HUES64 (cell line): ENCODE results near the gene UBXN6.

Experiments
- H3K27ac ChIP-seq: 2 replicates; pipeline ENCODE4 v1.7.0; 2013; ENCODE audit warnings: low read depth, low read length, inconsistent platforms
- H3K27me3 ChIP-seq: 2 replicates; pipeline ENCODE4 v1.6.1; 2013; ENCODE audit warnings: mild to moderate bottlenecking, low read length; ENCODE audit not compliant: insufficient read depth
- H3K36me3 ChIP-seq: 2 replicates; pipeline ENCODE4 v1.6.1; 2013; ENCODE audit warnings: mild to moderate bottlenecking, low read length; ENCODE audit not compliant: insufficient read depth
- H3K4me1 ChIP-seq: 2 replicates; pipeline ENCODE4 v1.6.1; 2013; ENCODE audit warnings: mild to moderate bottlenecking, low read length, moderate library complexity; ENCODE audit not compliant: insufficient read depth
- H3K4me3 ChIP-seq: 2 replicates; pipeline ENCODE4 v1.5.1; 2013; ENCODE audit warnings: mild to moderate bottlenecking, low read length, moderate library complexity
- H3K9ac ChIP-seq: 2 replicates; pipeline ENCODE4 v1.6.1; 2013; ENCODE audit warnings: mild to moderate bottlenecking, low read depth, low read length
- H3K9me3 ChIP-seq: 2 replicates; pipeline ENCODE4 v1.6.1; 2013; ENCODE audit warnings: low read depth, low read length; ENCODE audit not compliant: insufficient read depth
- WGBS: fragments of 150-250, 120-280 bp; methylation state at CpG from one replicate; pipeline ENCODE4 v1.1.7; 2013; ENCODE audit warnings: missing lambda C conversion rate; 5-methylcytosine and 5-hydroxymethylcytosine counted together

Gene UBXN6

GRCh38 chr19:4492337-4493103, 34.9 kb upstream of the UBXN6 start:
- Histone ChIP-seq H3K4me3 (no peak overlapping the region), H3K36me3 (peaks cover 84% of the 10 kb centered on the region), H3K27ac (no peak overlapping the region), H3K9me3 (no peaks in the 10 kb centered on the region), H3K27me3 (no peaks in the 10 kb centered on the region), H3K9ac (no peak overlapping the region), H3K4me1 (no peaks in the 10 kb centered on the region)
- WGBS: 87% methylated on average over 3 of the region's 3 CpGs

- no peaks in the 10 kb centered on the region for H3K27me3 ChIP-seq
- no peak overlapping the region for H3K27ac ChIP-seq
- 96% methylated on average over 21 of the region's 21 CpGs for WGBS
- no peaks in the 10 kb centered on the region for H3K4me1 ChIP-seq
- no peaks in the 10 kb centered on the region for H3K9me3 ChIP-seq
- no peak overlapping the region for H3K9ac ChIP-seq
- peaks cover 83% of the 10 kb centered on the region for H3K36me3 ChIP-seq
- no peak overlapping the region for H3K4me3 ChIP-seq
Observed at GRCh38 chr19:4491446-4491845, 33.9 kb upstream of the UBXN6 start.

DNA sequence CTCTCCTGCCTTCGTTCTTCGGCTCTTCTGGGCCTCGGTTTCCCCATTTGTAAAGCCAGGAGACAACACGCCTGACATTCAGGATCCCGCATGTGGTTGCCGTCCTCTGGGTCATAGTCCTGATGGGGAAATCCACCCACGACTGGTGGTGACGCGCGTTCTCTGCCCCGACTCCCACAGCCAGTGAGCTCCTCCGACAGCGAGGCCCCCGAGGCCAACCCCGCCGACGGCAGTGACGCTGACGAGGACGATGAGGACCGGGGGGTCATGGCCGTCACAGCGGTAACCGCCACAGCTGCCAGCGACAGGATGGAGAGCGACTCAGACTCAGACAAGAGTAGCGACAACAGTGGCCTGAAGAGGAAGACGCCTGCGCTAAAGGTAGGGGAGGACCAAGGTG, 30.9 kb upstream of the UBXN6 start:
- WGBS: 96% methylated on average over 29 of the region's 29 CpGs
- no peak overlapping the region for H3K27ac ChIP-seq
- H3K9me3 ChIP-seq: no peaks in the 10 kb centered on the region
- H3K27me3 ChIP-seq: no peaks in the 10 kb centered on the region
- peaks cover 68% of the 10 kb centered on the region for H3K36me3 ChIP-seq
- H3K4me3 ChIP-seq: no peak overlapping the region
- H3K9ac ChIP-seq: no peak overlapping the region
- H3K4me1 ChIP-seq: no peaks in the 10 kb centered on the region

DNA sequence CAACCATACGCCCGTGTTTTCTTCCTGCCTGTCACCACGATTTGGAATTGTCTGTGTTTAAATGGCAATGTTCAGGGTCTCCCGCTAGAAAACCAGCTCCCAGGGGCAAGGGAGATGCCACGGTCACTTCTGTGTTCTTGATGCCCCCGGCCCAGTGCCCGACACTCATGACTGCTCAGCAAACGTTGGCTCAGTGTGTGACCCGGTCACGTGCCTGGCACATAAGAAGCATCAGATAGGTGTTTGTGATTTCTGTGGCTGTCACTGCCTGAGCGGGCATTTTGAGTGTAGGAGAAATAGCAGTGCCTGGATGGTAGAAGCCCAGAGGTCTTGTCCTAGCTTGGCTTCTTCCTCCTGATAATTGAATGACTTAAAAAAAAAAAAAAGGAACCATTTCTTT, 30.0 kb upstream of the UBXN6 start:
- H3K4me1 ChIP-seq: no peaks in the 10 kb centered on the region
- no peaks in the 10 kb centered on the region for H3K9me3 ChIP-seq
- no peaks in the 10 kb centered on the region for H3K27me3 ChIP-seq
- H3K4me3 ChIP-seq: no peak overlapping the region
- no peak overlapping the region for H3K27ac ChIP-seq
- no peak overlapping the region for H3K9ac ChIP-seq
- 92% methylated on average over 11 of the region's 11 CpGs for WGBS
- peaks cover 67% of the 10 kb centered on the region for H3K36me3 ChIP-seq

DNA sequence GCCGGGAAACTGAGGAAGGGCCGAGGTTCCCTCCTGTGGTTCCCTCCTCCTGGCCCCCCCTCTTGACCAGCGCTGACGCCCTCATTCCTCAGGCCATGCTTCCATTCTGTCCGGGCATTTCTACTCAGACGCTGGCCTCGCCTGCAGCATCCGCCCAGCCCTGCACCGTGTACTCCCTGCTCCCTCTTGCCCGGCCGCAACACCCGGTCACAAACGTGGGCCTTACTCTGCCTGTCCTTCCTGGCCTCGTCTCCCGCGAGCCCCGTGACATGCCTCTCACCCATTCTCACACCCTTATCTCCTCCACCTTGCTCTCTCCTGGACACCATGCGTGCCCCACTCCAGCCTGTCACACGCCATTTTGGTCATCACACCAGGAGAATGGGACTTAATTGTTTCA, 25.8 kb upstream of the UBXN6 start:
- Histone ChIP-seq H3K27ac (no peak overlapping the region), H3K4me1 (no peaks in the 10 kb centered on the region), H3K36me3 (peaks cover 43% of the 10 kb centered on the region), H3K4me3 (no peak overlapping the region), H3K9me3 (no peaks in the 10 kb centered on the region), H3K9ac (no peak overlapping the region), H3K27me3 (no peaks in the 10 kb centered on the region)
- WGBS: 97% methylated on average over 19 of the region's 19 CpGs

DNA sequence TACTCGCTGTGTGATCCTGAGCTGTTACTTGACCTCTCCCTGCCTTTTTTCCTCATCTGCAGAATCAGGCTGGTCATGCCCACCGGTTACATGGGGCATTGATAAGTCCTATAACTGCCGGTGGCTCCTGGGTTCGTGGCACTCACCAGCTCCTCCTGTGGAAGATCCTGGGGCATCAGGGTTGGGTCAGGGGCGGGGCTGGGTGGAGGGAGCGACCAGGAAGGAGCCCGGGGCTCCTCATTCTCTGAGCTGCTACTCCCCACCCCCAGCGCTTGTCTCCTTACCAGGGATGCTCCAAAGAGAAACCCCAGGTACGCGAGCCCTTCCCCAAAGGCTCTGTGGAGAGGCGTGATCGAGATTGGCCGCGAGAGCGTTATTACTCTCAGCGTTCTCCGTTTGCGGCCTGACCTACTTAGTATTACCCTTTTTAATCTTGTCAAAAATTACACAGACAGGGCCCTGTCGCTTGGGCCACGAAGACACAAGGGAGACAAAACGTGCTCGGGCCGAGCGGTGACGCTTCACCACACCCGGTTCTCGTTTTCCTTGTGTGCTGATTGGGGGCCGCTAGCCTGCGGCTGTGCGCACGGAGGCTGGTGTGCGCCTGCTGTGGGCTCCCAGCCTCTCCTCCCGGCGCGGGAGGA, 25.2 kb upstream of the UBXN6 start:
- Histone ChIP-seq H3K4me1 (no peaks in the 10 kb centered on the region), H3K9ac (no peak overlapping the region), H3K36me3 (peaks cover 42% of the 10 kb centered on the region), H3K27ac (no peak overlapping the region), H3K9me3 (no peaks in the 10 kb centered on the region), H3K4me3 (no peak overlapping the region), H3K27me3 (no peaks in the 10 kb centered on the region)
- 94% methylated on average over 35 of the region's 35 CpGs for WGBS

- Histone ChIP-seq H3K36me3 (peaks cover 32% of the 10 kb centered on the region), H3K9me3 (no peaks in the 10 kb centered on the region), H3K4me3 (no peak overlapping the region), H3K27me3 (no peaks in the 10 kb centered on the region), H3K4me1 (peaks cover 3% of the 10 kb centered on the region; the same call in 1 of the 2 replicates), H3K27ac (no peak overlapping the region), H3K9ac (no peak overlapping the region)
- 89% methylated on average over 16 of the region's 16 CpGs for WGBS
Observed at GRCh38 chr19:4477034-4477801, 19.6 kb upstream of the UBXN6 start.

DNA sequence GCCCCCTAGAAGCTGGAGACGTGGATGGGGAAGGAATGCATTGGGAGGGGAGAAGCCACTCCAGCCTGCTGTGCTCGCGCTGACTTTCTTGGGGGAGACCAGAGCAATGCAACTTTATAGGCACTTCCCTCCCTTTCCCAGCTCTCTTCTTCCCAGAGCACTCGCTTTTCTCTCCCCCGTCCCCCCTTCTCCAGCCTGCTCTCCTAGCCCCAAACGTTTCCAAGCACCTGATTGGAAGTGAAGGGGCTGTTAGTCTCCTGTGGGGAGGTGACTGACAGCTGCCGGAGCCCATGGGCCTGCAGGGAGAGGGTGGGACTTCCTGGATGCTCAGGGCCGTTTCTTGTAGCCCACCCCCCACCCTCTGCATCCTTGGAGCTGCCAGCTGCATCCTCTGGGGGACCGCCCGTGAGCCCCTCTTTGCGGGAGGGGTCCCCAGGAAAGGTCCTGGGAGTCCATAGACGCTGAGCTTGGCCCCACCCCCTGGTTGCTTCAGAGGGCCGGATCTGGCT, 17.0 kb upstream of the UBXN6 start:
- H3K4me3 ChIP-seq: peak overlapping the region; percentile 54
- peaks cover 31% of the 10 kb centered on the region for H3K36me3 ChIP-seq
- peak overlapping the region; percentile 64 for H3K27ac ChIP-seq
- peak overlapping the region; percentile 50; the same call in 1 of the 2 replicates for H3K9ac ChIP-seq
- H3K27me3 ChIP-seq: no peaks in the 10 kb centered on the region
- peaks cover 3% of the 10 kb centered on the region; the same call in 1 of the 2 replicates for H3K4me1 ChIP-seq
- no peaks in the 10 kb centered on the region for H3K9me3 ChIP-seq
- WGBS: 15% methylated on average over 12 of the region's 13 CpGs

GRCh38 chr19:4473763-4474513, 16.3 kb upstream of the UBXN6 start:
- peaks cover 3% of the 10 kb centered on the region; the same call in 1 of the 2 replicates for H3K4me1 ChIP-seq
- H3K9me3 ChIP-seq: no peaks in the 10 kb centered on the region
- peak overlapping the region; percentile 54 for H3K4me3 ChIP-seq
- H3K27me3 ChIP-seq: no peaks in the 10 kb centered on the region
- H3K9ac ChIP-seq: peak overlapping the region; percentile 50
- H3K36me3 ChIP-seq: peaks cover 28% of the 10 kb centered on the region
- peak overlapping the region; percentile 64 for H3K27ac ChIP-seq
- 15% methylated on average over 23 of the region's 23 CpGs for WGBS

- H3K9me3 ChIP-seq: no peaks in the 10 kb centered on the region
- H3K36me3 ChIP-seq: peaks cover 23% of the 10 kb centered on the region
- 27% methylated on average over 25 of the region's 25 CpGs for WGBS
- H3K4me1 ChIP-seq: peaks cover 3% of the 10 kb centered on the region; the same call in 1 of the 2 replicates
- H3K27me3 ChIP-seq: no peaks in the 10 kb centered on the region
- no peak overlapping the region; the same call in 1 of the 2 replicates for H3K27ac ChIP-seq
- H3K4me3 ChIP-seq: peak overlapping the region; percentile 54
- peak overlapping the region; percentile 63 for H3K9ac ChIP-seq
Observed at GRCh38 chr19:4473011-4473762, 15.6 kb upstream of the UBXN6 start.
